ENCODE measurements around the gene TEX29.

DNA sequence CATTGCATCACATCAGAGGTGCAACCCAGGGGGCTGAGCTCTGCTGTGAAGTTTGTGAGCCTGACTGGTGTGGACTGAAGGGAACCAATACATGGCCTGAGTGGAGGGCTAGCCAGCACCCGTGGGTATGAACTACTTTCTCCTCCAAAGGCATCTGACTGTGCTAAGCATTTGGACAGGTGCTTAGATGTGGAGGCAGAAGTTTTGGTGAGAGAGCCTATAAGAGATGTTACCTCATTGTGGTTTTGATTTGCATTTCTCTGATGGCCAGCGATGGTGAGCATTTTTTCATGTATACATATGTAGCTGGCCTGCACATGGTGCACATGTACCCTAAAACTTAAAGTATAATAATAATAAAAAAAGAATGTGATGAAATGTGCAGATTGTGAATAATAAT lies 46.9 kb downstream of the TEX29 start:
- no peak for TF ChIP-seq CTCF (IDR thresholded peaks at IDR 0.05)
- TF ChIP-seq EZH2 (IDR thresholded peaks at IDR 0.05) = no peak
